Measurements from ENCODE around the gene DMRT1. TPM values are rescaled to one million over a fixed set of nuclear protein-coding genes. Genes with fewer than 3 reads are reported as not detected.
A peak's percentile ranks its signal among the peaks of the same experiment; 100 is the strongest.
"Not testable (repeated sequence)": the region's sequence is repeated elsewhere in the genome, so short reads cannot be mapped to it uniquely, and the experiment has no call there.

Gene DMRT1
- total RNA-seq, 1 donor: not detected

DNA sequence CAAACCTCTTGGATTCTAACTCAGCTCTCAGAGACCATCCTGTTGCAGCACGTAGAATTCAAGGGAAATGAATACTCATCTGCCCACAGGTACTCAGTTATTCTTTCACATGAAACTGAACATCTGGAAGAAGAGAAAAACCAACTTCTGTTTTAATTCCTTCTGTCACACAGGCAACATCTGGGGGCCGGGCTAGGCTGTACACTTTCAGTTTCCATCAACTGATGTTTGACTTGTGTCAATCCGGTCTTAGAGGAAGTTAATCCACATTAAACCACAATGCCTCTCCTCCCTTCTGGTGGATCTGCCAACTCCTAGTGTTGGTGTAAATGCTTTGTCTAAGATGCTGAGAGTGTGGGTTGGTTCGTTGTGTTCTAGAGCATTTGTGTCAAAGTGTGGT, 152.5 kb downstream of the DMRT1 start:
- TF ChIP-seq, protein P1, sequence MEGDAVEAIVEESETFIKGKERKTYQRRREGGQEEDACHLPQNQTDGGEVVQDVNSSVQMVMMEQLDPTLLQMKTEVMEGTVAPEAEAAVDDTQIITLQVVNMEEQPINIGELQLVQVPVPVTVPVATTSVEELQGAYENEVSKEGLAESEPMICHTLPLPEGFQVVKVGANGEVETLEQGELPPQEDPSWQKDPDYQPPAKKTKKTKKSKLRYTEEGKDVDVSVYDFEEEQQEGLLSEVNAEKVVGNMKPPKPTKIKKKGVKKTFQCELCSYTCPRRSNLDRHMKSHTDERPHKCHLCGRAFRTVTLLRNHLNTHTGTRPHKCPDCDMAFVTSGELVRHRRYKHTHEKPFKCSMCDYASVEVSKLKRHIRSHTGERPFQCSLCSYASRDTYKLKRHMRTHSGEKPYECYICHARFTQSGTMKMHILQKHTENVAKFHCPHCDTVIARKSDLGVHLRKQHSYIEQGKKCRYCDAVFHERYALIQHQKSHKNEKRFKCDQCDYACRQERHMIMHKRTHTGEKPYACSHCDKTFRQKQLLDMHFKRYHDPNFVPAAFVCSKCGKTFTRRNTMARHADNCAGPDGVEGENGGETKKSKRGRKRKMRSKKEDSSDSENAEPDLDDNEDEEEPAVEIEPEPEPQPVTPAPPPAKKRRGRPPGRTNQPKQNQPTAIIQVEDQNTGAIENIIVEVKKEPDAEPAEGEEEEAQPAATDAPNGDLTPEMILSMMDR (IDR thresholded peaks at IDR 0.05; ENCODE audit: insufficient read depth, low read length): no peak
- no peak for DNase-seq (ENCODE audit: low read depth)
- no peak overlapping the region for H3K4me3 ChIP-seq (ENCODE audit: low read depth, low read length)

- TF ChIP-seq, protein P1 (IDR thresholded peaks at IDR 0.05; ENCODE audit: insufficient read depth, low read length): no peak
- no peak overlapping the region for H3K4me3 ChIP-seq (ENCODE audit: low read depth, low read length)
- DNase-seq (ENCODE audit: low read depth): no peak
Observed at GRCh38 chr9:995192-995591, 153.7 kb downstream of the DMRT1 start.

DNA sequence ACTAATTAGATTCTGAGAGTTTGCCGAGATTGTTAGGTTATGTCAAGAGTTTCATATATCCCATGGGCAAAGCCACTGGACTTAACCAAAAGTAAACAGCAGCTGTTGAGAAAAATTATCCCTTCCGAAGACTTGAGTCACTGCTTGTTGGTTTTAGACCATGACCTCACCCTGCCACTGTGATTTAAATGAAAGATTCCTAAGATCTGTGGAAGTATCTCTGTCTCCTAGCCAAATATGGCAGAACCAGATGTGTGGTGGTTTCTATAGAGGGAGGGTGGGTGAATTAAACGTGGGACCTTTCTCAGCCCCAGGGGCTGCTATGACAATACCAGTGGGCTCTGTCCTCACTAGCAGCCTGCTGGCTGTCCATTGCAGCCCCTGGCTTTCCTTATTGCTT, 154.3 kb downstream of the DMRT1 start:
- no peak for DNase-seq (ENCODE audit: low read depth)
- H3K4me3 ChIP-seq (ENCODE audit: low read depth, low read length): no peak overlapping the region
- TF ChIP-seq, protein P1 (IDR thresholded peaks at IDR 0.05; ENCODE audit: insufficient read depth, low read length): no peak

GRCh38 chr9:998299-999110, 157.0 kb downstream of the DMRT1 start:
- not testable (repeated sequence) for DNase-seq (ENCODE audit: low read depth)

GRCh38 chr9:1001838-1002237, 160.3 kb downstream of the DMRT1 start:
- H3K4me3 ChIP-seq (ENCODE audit: low read depth, low read length): no peak overlapping the region
- no peak for DNase-seq (ENCODE audit: low read depth)
- TF ChIP-seq, protein P1 (IDR thresholded peaks at IDR 0.05; ENCODE audit: insufficient read depth, low read length): no peak

More at GRCh38 chr9:998299-999110, 157.0 kb downstream of the DMRT1 start:
- not testable (repeated sequence) for H3K4me3 ChIP-seq (ENCODE audit: low read depth, low read length)

DNA sequence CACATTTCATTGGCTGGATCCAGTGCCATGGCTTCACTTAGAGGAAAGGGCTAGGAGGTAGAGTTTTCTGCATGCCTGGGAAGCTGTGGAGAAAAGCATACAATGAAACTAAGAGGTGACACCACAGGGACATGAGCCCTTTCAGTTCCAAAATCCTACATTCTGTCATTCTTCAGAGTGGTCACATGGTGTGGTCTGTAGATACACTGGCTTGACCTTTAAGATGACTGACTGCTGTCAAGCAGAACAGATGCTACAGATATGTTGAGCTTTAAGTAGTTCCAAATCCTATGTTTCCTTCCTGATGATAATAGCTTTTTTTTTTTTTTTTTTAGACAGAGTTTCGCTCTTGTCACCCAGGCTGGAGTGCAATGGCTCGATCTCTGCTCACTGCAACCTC, 161.2 kb downstream of the DMRT1 start:
- TF ChIP-seq, protein P1 (IDR thresholded peaks at IDR 0.05; ENCODE audit: insufficient read depth, low read length): no peak

DNA sequence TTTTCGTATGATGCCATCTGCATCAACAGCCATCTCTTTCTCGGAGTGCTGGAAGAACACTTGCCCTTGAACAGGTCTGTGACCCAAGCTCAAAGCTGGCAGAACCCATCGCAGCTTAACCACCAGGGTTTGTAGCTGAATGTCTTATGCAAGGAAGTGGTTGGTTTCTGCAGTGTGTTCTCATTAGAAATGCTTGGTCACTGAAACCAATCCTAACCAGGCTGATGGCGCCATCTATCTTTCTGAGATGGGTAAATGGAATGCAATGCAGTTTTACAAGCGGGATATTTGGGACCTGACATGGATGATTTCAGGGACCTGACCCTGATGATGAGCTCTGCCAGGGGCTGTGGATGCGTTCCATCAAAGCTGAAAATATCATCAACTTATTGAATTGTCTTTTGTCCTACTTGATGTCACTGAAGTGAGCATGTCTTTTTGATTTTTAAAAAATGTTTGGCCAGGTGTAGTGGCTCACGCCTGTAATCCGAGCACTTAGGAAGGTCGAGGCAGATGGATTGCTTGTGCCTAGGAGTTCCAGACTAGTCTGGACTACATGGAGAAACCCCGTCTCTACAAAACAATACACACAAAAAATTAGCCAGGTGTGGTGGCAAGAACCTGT, 163.7 kb downstream of the DMRT1 start:
- TF ChIP-seq, protein P1 (IDR thresholded peaks at IDR 0.05; ENCODE audit: insufficient read depth, low read length): peak; percentile 60
- DNase-seq (ENCODE audit: low read depth): peak; percentile 51
- no peak overlapping the region for H3K4me3 ChIP-seq (ENCODE audit: low read depth, low read length)

More for the DNA sequence above, 161.2 kb downstream of the DMRT1 start:
- no peak for DNase-seq (ENCODE audit: low read depth)
- no peak overlapping the region for H3K4me3 ChIP-seq (ENCODE audit: low read depth, low read length)
